MM.1S (cell line): ENCODE data around the gene APOB.

Experiments used
- EZH2 ChIP-seq: fragments of 300-600 bp; sonication (generic); optimal IDR thresholded peaks from 2 replicates; pipeline ENCODE3; 2017; ENCODE audit warnings: low read depth, mild to moderate bottlenecking, antibody characterized with exemption, low read length, mixed read lengths
- EZH2phosphoT487 ChIP-seq: fragments of 300-600 bp; sonication (generic); IDR thresholded peaks from 2 replicates; pipeline ENCODE4 v1.6.1; 2018; ENCODE audit warnings: antibody characterized with exemption, low read length
- TF ChIP-seq, protein P1 (sequence below): fragments of 300-600 bp; sonication (generic); IDR thresholded peaks from 2 replicates; pipeline ENCODE4 v1.5.1; 2016; ENCODE audit warnings: antibody characterized with exemption, low read length, mixed read lengths

DNA sequence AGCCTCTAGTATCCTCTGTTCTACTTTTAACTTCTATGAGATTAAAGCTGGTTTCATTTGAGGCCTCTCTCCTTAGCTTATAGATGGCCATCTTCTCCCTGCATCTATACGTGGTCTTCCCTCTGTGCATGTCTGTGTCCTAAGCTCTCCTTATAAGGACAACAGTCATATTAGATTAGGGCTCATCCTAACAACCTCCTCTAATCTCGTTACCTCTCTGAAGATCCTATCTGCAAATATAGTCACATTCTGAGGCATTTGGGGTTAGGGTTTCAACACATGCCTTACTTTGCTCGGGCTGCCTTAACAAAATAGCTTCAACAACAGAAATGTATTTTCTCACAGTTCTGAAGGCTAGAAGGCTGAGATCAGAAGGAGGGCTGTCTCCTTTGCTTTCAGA, 11.6 kb upstream of the APOB start:
- TF ChIP-seq, protein P1, sequence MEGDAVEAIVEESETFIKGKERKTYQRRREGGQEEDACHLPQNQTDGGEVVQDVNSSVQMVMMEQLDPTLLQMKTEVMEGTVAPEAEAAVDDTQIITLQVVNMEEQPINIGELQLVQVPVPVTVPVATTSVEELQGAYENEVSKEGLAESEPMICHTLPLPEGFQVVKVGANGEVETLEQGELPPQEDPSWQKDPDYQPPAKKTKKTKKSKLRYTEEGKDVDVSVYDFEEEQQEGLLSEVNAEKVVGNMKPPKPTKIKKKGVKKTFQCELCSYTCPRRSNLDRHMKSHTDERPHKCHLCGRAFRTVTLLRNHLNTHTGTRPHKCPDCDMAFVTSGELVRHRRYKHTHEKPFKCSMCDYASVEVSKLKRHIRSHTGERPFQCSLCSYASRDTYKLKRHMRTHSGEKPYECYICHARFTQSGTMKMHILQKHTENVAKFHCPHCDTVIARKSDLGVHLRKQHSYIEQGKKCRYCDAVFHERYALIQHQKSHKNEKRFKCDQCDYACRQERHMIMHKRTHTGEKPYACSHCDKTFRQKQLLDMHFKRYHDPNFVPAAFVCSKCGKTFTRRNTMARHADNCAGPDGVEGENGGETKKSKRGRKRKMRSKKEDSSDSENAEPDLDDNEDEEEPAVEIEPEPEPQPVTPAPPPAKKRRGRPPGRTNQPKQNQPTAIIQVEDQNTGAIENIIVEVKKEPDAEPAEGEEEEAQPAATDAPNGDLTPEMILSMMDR: no peak
- TF ChIP-seq EZH2phosphoT487 (no peak), EZH2 (no peak)
